SKM-1 treated with dmso at 0.1 percent for 144 hours (cell line): ENCODE results near the gene COPS8.

Source experiments
- DNase-seq: peaks from one replicate; lab custom pipeline; 2025; ENCODE audit not compliant: unreplicated experiment; lab: John Stamatoyannopoulos, UW

Gene COPS8

GRCh38 chr2:237130562-237131421 is 45.1 kb downstream of the COPS8 start:
- no peak for DNase-seq

- no peak for DNase-seq
Observed at GRCh38 chr2:237131749-237132533, 46.3 kb downstream of the COPS8 start.

- peak; percentile 15 for DNase-seq
Observed at GRCh38 chr2:237132799-237133198, 47.1 kb downstream of the COPS8 start.

- DNase-seq, result no peak
Observed at GRCh38 chr2:237134321-237135230, 48.9 kb downstream of the COPS8 start.

DNA sequence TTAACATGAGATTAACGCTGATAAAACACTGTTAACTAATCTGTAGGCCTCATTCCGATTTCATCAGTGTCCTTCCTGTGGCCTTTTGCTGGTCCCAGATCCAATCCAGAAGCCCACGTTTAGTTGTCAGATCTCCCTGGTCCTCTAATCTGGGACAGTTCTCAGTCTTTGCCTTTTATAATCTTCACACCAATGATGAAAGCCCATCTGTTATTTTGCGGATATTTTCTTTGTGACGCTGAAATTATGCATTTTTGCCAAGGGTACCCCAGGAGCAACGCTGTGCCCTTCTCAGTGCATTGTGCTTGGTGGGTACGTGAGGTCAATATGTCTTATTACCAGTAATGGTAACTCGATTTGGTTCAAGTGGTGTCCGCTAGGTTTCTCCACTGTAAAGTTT is 51.1 kb downstream of the COPS8 start:
- no peak for DNase-seq

DNA sequence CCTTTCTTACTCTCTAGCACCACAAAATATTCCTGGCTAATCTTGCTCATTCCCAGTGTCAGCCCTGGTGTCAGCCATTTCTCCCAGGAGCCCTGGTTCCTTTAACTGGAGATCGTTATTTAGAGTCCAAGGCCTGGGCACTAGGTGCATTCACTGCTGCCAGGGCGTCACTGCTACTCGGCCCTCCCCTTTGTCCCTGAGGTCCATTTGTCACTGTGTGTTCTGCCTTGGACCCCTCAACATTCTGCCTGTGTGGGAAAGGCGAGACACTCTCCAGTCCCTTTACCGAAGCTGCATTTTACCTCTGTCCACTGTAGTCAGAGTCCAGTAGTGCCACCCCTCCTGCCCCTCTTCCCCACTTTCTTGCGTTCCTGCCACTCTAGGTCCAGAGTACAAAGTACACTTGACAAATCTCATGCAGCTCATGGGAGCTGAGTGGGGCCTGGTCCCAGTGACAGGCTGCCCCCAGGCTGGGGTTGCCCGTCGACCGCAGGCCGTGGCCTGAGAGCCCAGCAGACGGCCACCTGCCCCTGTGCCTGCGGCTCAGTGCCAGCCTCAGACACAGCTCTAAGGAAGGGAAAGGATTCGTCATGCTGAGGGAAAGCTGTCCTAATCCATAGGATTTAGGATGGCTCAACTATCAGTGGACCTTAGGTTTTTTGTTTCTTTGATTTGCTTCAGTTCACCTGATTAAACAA is 52.1 kb downstream of the COPS8 start:
- no peak for DNase-seq

DNA sequence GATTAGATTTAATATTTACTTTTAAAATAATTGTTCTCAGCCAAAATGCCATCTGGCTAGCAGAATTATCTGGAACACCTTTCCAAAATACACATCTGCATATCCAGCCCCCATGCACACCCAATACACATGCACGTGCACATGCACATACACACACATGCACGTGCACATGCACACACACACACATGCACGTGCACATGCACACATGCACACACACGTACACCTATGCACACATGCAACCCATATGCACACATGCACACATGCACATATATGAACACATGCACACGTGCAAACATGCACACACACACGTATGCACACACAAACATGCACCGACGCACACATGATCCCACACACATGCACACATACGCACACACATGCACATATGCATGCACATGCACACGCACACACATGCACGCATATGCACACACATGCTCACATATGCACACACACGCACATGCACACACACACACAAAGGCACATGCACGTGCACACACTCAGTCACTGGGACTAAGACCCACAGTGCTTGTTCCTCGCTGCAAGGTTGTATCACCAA is 53.5 kb downstream of the COPS8 start:
- DNase-seq, result no peak

DNA sequence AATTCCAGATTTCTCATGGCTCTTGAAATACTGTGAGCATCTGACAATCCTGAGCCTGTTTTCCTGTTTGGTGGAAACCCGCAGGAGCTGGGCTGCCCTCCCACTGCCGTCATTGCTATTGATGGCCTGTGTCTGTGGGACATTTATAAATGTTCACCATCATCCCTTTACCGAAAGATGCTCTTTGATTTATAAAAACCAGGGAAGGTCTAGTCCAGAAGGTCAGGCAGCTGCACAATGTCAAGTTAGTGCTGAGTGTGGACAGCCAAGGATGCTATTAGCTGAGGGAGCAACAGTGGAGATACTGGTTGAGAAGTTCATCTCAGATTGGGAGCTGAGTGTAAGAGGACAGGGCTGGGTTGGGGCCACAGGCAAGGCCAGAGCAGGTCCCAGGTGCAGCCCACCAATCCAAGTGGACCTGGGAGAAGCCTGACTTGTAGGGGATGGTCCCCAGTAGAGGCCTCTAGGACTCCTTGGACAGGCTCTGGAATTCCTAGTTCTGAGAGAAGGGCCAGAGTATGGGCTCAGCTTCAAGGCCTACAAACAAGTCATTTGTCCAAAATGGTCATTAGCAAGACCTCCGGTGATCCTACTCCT is 55.1 kb downstream of the COPS8 start:
- DNase-seq, result no peak

DNA sequence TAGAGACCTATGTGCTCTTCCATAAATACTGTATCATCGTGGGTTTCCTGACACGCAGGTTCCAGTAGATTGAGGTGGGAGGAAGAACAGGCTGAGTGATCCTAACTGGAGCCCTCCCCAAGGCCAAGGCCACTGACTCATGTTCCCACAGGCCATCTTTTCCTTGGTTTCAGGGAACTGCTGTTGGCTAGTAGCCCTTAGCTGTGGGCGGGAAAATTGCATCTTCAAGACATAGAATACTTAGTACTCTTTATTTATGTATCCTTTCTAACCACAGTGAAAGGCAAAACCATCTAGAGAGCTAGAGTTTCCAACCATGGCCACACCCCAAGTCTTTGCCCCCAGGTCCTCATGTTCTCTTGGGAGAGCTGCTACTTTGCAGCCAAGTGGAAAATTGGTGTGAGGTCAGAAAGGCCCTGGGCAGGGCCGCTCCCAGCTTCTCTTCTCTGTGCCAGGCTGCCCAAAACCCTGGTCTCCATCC is 55.9 kb downstream of the COPS8 start:
- no peak for DNase-seq

DNA sequence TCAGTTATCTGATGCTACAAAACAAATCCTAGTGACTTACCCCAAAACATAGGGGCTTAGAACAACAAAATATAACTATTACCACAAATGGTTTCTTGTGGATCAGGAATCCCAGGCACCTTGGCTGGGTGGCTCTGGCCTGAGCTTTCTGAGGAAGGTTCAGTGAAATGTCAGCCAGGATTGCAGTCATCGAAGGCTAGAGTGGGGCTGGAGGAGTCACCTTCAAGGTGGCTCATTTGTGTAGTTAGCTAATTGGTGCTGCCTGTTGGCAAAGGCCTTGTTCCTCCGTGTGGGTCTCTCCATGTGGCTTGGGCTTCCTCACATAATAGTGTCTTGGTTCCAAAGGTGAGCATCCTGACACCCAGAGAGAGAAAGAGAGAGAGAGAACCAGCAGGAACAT is 57.4 kb downstream of the COPS8 start:
- no peak for DNase-seq

- no peak for DNase-seq
Observed at GRCh38 chr2:237143676-237144440, 58.2 kb downstream of the COPS8 start.

DNA sequence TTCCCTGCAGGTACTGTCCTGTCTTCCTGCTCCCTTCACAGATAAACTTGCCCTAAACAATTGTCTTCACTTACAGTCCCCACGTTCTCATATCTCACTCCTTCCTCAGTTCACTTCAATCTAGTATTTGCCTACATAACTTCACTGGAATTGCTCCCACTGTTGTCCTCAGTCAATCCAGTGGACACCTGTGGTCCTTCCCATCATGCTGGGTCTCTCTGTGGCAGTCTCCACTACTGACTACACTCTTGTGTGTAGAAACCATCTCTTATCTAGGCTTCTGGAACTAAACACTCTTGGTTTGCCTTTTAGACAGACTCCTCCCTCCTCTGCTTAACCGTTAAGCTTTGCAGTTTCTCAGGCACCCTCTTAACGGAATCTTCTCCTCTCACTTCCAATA is 58.8 kb downstream of the COPS8 start:
- no peak for DNase-seq

DNA sequence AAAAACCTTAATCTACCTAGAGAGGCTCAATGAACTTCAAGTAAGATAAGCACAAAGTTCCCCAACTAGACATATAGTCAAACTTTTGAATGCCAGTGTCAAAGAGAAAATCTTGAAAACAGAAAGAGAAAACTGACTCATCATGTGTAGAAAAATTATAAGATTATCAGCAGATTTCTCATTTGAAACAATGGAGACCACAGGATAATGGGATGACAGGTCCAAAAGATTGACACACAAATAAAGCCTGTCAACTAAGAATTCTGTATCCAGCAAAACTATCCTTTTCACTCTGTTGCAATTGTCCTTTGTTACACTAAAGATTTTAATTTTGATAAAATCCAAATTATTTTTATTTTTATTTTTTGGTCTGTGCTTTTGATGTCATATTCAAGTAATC is 61.6 kb downstream of the COPS8 start:
- DNase-seq, result no peak

DNA sequence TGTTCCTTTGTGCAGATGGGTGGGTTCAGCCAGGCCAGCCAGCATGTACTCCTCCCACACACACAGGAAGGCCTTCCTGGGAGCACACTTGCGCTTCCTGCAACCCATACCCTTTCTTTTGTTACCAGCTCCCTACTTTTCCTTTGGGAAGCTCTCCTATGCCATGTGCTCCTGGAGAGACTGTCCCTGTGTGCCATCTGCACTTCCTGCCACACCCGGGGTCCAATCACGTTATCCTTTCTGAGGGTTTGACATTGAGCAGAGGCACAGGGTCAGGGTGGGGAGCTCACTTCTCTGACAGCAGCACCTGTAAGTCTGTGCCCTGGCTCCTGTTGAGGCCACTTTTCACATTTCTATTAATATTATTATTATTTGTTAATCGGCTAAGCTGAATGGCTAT is 62.9 kb downstream of the COPS8 start:
- DNase-seq, result no peak

- DNase-seq, result no peak
Observed at GRCh38 chr2:237149425-237149824, 63.7 kb downstream of the COPS8 start.
